Hippocampal formation (tissue), 2 donors: ENCODE measurements around the gene PALM2AKAP2.

ENCODE experiments used
- DNase-seq, 2 donors: peaks; one replicate each; lab custom pipeline; 2025; lab: John Stamatoyannopoulos, UW

The PALM2AKAP2 gene

GRCh38 chr9:109771796-109772531, 8.0 kb upstream of the PALM2AKAP2 start:
- peak in 1 of 2 donors; percentile 15 for DNase-seq

GRCh38 chr9:109775516-109775915, 4.5 kb upstream of the PALM2AKAP2 start:
- no peak for DNase-seq

GRCh38 chr9:109776391-109776790, 3.6 kb upstream of the PALM2AKAP2 start:
- no peak for DNase-seq

GRCh38 chr9:109780453-109781033, 545 bp downstream of the PALM2AKAP2 start:
- peak in 1 of 2 donors; percentile 26 for DNase-seq

GRCh38 chr9:109781086-109781485, 1.1 kb downstream of the PALM2AKAP2 start:
- no peak for DNase-seq

GRCh38 chr9:109781541-109782197, 1.7 kb downstream of the PALM2AKAP2 start:
- DNase-seq, result no peak

- no peak for DNase-seq
These were observed 7.7 kb downstream of the PALM2AKAP2 start for GRCh38 chr9:109787735-109788134.

GRCh38 chr9:109789556-109789955, 9.6 kb downstream of the PALM2AKAP2 start:
- no peak for DNase-seq

GRCh38 chr9:109789971-109790370, 10.0 kb downstream of the PALM2AKAP2 start:
- DNase-seq, result no peak

GRCh38 chr9:109791003-109791677, 11.1 kb downstream of the PALM2AKAP2 start:
- no peak for DNase-seq

GRCh38 chr9:109791747-109792146, 11.7 kb downstream of the PALM2AKAP2 start:
- no peak for DNase-seq

GRCh38 chr9:109792951-109793546, 13.1 kb downstream of the PALM2AKAP2 start:
- no peak for DNase-seq

- DNase-seq, result no peak
These were observed 13.9 kb downstream of the PALM2AKAP2 start for GRCh38 chr9:109793921-109794320.

GRCh38 chr9:109794361-109795012, 14.5 kb downstream of the PALM2AKAP2 start:
- DNase-seq, result no peak

GRCh38 chr9:109795613-109796012, 15.6 kb downstream of the PALM2AKAP2 start:
- DNase-seq, result no peak

- DNase-seq, result no peak
These were observed 16.1 kb downstream of the PALM2AKAP2 start for GRCh38 chr9:109796078-109796477.

GRCh38 chr9:109797006-109797405, 17.0 kb downstream of the PALM2AKAP2 start:
- DNase-seq, result no peak

GRCh38 chr9:109797509-109797908, 17.5 kb downstream of the PALM2AKAP2 start:
- DNase-seq, result no peak

- DNase-seq, result no peak
These were observed 19.1 kb downstream of the PALM2AKAP2 start for GRCh38 chr9:109799141-109799540.

GRCh38 chr9:109799792-109800191, 19.8 kb downstream of the PALM2AKAP2 start:
- DNase-seq, result no peak

- DNase-seq, result no peak
These were observed 21.5 kb downstream of the PALM2AKAP2 start for GRCh38 chr9:109801484-109801883.

- DNase-seq, result no peak
These were observed 22.5 kb downstream of the PALM2AKAP2 start for GRCh38 chr9:109802491-109802890.
